ENCODE data around the gene POGLUT2.

The POGLUT2 gene

GRCh38 chr13:102798581-102799425 lies at the start of gene POGLUT2, which contains the start of gene BIVM:
POGLUT2 (minus strand) TSS chr13:102798976; CDS start chr13:102798670, 306 bp downstream.
BIVM (plus strand) TSS chr13:102799119; CDS start chr13:102807268, 8,149 bp downstream.
- no peak for DNase-seq (ENCODE audit: low spot score)

GRCh38 chr13:102847272-102848234 lies 48.8 kb upstream of the POGLUT2 start:
- peak; percentile 74 for DNase-seq (ENCODE audit: low spot score)

GRCh38 chr13:102846261-102847015 lies 47.7 kb upstream of the POGLUT2 start:
- peak; percentile 63 for DNase-seq (ENCODE audit: low spot score)

GRCh38 chr13:102845630-102846260 lies 47.0 kb upstream of the POGLUT2 start, which contains the start of gene ERCC5:
ERCC5 (plus strand) TSS chr13:102846032; CDS start chr13:102846267, 235 bp downstream.
- peak; percentile 96 for DNase-seq (ENCODE audit: low spot score)

- DNase-seq (ENCODE audit: low spot score): no peak
Measured at GRCh38 chr13:102845289-102845629, 46.5 kb upstream of the POGLUT2 start.

- no peak for DNase-seq (ENCODE audit: low spot score)
Measured at GRCh38 chr13:102839462-102839861, 40.7 kb upstream of the POGLUT2 start.

GRCh38 chr13:102838982-102839381 lies 40.2 kb upstream of the POGLUT2 start:
- DNase-seq (ENCODE audit: low spot score): no peak

- DNase-seq (ENCODE audit: low spot score): no peak
Measured at GRCh38 chr13:102838273-102838672, 39.5 kb upstream of the POGLUT2 start.

GRCh38 chr13:102836471-102836870 lies 37.7 kb upstream of the POGLUT2 start:
- no peak for DNase-seq (ENCODE audit: low spot score)

GRCh38 chr13:102830646-102831045 lies 31.9 kb upstream of the POGLUT2 start:
- no peak for DNase-seq (ENCODE audit: low spot score)

- no peak for DNase-seq (ENCODE audit: low spot score)
Measured at GRCh38 chr13:102825921-102826706, 27.3 kb upstream of the POGLUT2 start.

GRCh38 chr13:102825400-102825799 lies 26.6 kb upstream of the POGLUT2 start:
- no peak for DNase-seq (ENCODE audit: low spot score)

- no peak for DNase-seq (ENCODE audit: low spot score)
Measured at GRCh38 chr13:102817907-102818306, 19.1 kb upstream of the POGLUT2 start.

GRCh38 chr13:102817241-102817640 lies 18.5 kb upstream of the POGLUT2 start:
- no peak for DNase-seq (ENCODE audit: low spot score)

GRCh38 chr13:102816708-102817107 lies 17.9 kb upstream of the POGLUT2 start:
- no peak for DNase-seq (ENCODE audit: low spot score)

- no peak for DNase-seq (ENCODE audit: low spot score)
Measured at GRCh38 chr13:102815788-102816187, 17.0 kb upstream of the POGLUT2 start.

- DNase-seq (ENCODE audit: low spot score): no peak
Measured at GRCh38 chr13:102814793-102815192, 16.0 kb upstream of the POGLUT2 start.

GRCh38 chr13:102814025-102814607 lies 15.3 kb upstream of the POGLUT2 start:
- DNase-seq (ENCODE audit: low spot score): no peak

GRCh38 chr13:102812611-102813287 lies 14.0 kb upstream of the POGLUT2 start:
- no peak for DNase-seq (ENCODE audit: low spot score)

GRCh38 chr13:102807699-102808098 lies 8.9 kb upstream of the POGLUT2 start:
- no peak for DNase-seq (ENCODE audit: low spot score)
